NCI-H128 (cell line): ENCODE results near the gene SMYD3.
A peak's percentile ranks its signal among the peaks of the same experiment; 100 is the strongest.

Source experiments
- DNase-seq: peaks from one replicate; lab custom pipeline; 2025; ENCODE audit not compliant: unreplicated experiment; lab: John Stamatoyannopoulos, UW

SMYD3 gene

GRCh38 chr1:246311461-246311860 lies 195.6 kb downstream of the SMYD3 start:
- no peak for DNase-seq

GRCh38 chr1:246309247-246309884 lies 197.7 kb downstream of the SMYD3 start:
- DNase-seq: no peak

- DNase-seq: no peak
Measured at GRCh38 chr1:246308533-246309075, 198.5 kb downstream of the SMYD3 start.

GRCh38 chr1:246306415-246307037 lies 200.6 kb downstream of the SMYD3 start:
- DNase-seq: no peak

GRCh38 chr1:246304484-246305259 lies 202.4 kb downstream of the SMYD3 start:
- DNase-seq: no peak

GRCh38 chr1:246302711-246303317 lies 204.3 kb downstream of the SMYD3 start:
- DNase-seq: no peak

GRCh38 chr1:246302251-246302625 lies 204.8 kb downstream of the SMYD3 start:
- no peak for DNase-seq

- DNase-seq: no peak
Measured at GRCh38 chr1:246301553-246302250, 205.4 kb downstream of the SMYD3 start.

- DNase-seq: no peak
Measured at GRCh38 chr1:246300626-246301549, 206.2 kb downstream of the SMYD3 start.

- no peak for DNase-seq
Measured at GRCh38 chr1:246297279-246298265, 209.5 kb downstream of the SMYD3 start.

GRCh38 chr1:246295968-246296367 lies 211.1 kb downstream of the SMYD3 start:
- no peak for DNase-seq

- DNase-seq: no peak
Measured at GRCh38 chr1:246295340-246295739, 211.7 kb downstream of the SMYD3 start.

- DNase-seq: no peak
Measured at GRCh38 chr1:246294263-246294662, 212.8 kb downstream of the SMYD3 start.

- no peak for DNase-seq
Measured at GRCh38 chr1:246293366-246294121, 213.5 kb downstream of the SMYD3 start.

GRCh38 chr1:246292571-246292970 lies 214.5 kb downstream of the SMYD3 start:
- DNase-seq: no peak

- DNase-seq: peak; percentile 20
Measured at GRCh38 chr1:246291127-246291526, 216.0 kb downstream of the SMYD3 start.

GRCh38 chr1:246283771-246284410 lies 223.2 kb downstream of the SMYD3 start:
- DNase-seq: no peak
